Progenitor cell of endocrine pancreas (in vitro differentiated cells): ENCODE results near the gene MUL1. TPM values are rescaled to one million over a fixed set of nuclear protein-coding genes. Genes with fewer than 3 reads are reported as not detected.
"Not testable (repeated sequence)": the region's sequence is repeated elsewhere in the genome, so short reads cannot be mapped to it uniquely, and the experiment has no call there.

Experiments
- DNase-seq: peaks from one replicate; pipeline ENCODE4 v3.0.0; 2021; ENCODE audit warnings: low spot score; ENCODE audit not compliant: unreplicated experiment
- H3K27ac Mint-ChIP-seq: 2 replicates; pipeline ENCODE4 v1.8.0; 2021; ENCODE audit warnings: mild to moderate bottlenecking, moderate library complexity, mixed read lengths
- H3K27me3 Mint-ChIP-seq: 2 replicates; pipeline ENCODE4 v1.8.0; 2021; ENCODE audit warnings: mixed read lengths
- H3K36me3 Mint-ChIP-seq: 2 replicates; pipeline ENCODE4 v1.8.0; 2022; ENCODE audit warnings: mixed read lengths; ENCODE audit not compliant: insufficient read depth
- H3K4me1 Mint-ChIP-seq: 2 replicates; pipeline ENCODE4 v1.8.0; 2021; ENCODE audit warnings: low read depth, mixed read lengths
- H3K4me3 Mint-ChIP-seq: 2 replicates; pipeline ENCODE4 v1.8.0; 2021; ENCODE audit warnings: low read depth, mild to moderate bottlenecking, moderate library complexity, mixed read lengths
- H3K9me3 Mint-ChIP-seq: 2 replicates; pipeline ENCODE4 v1.8.0; 2021; ENCODE audit warnings: low read depth, mixed read lengths
- CTCF ChIP-seq: fragments of 200-600 bp; sonication (generic); IDR thresholded peaks from one replicate; pipeline ENCODE4 v1.5.0; 2021; ENCODE audit warnings: antibody characterized with exemption, mild to moderate bottlenecking; ENCODE audit not compliant: unreplicated experiment
- total RNA-seq: library from RNA; stranded (reverse); gene quantifications from 2 replicates; pipeline ENCODE4 v1.2.1, GENCODE V29; 2021

Gene MUL1
- total RNA-seq, 1 donor from 2014 or later, result 25.1 TPM

- TF ChIP-seq CTCF, result no peak
- peaks cover 53% of the 10 kb centered on the region for H3K27me3 Mint-ChIP-seq
- H3K27ac Mint-ChIP-seq, result no peak overlapping the region
- peaks cover 4% of the 10 kb centered on the region for H3K4me1 Mint-ChIP-seq
- no peak overlapping the region for H3K4me3 Mint-ChIP-seq
- H3K9me3 Mint-ChIP-seq, result no peaks in the 10 kb centered on the region
- H3K36me3 Mint-ChIP-seq, result no peaks in the 10 kb centered on the region
- no peak for DNase-seq
Observed at GRCh38 chr1:20528221-20528620, 20.3 kb upstream of the MUL1 start.

- peaks cover 55% of the 10 kb centered on the region for H3K27me3 Mint-ChIP-seq
- DNase-seq, result no peak
- no peaks in the 10 kb centered on the region for H3K36me3 Mint-ChIP-seq
- H3K4me1 Mint-ChIP-seq, result no peaks in the 10 kb centered on the region
- no peak overlapping the region for H3K27ac Mint-ChIP-seq
- no peak for TF ChIP-seq CTCF
- H3K9me3 Mint-ChIP-seq, result no peaks in the 10 kb centered on the region
- H3K4me3 Mint-ChIP-seq, result no peak overlapping the region
Observed at GRCh38 chr1:20526267-20526666, 18.3 kb upstream of the MUL1 start.

GRCh38 chr1:20521960-20522861 lies 14.3 kb upstream of the MUL1 start:
- Mint-ChIP-seq H3K9me3 (no peaks in the 10 kb centered on the region), H3K36me3 (no peaks in the 10 kb centered on the region), H3K4me3 (peak overlapping the region; percentile 42), H3K27me3 (peaks cover 55% of the 10 kb centered on the region), H3K4me1 (no peaks in the 10 kb centered on the region), H3K27ac (no peak overlapping the region)
- peak; percentile 90 for TF ChIP-seq CTCF
- DNase-seq, result peak; percentile 76

GRCh38 chr1:20519609-20520262 lies 11.8 kb upstream of the MUL1 start:
- not testable (repeated sequence) for H3K4me3 Mint-ChIP-seq, H3K27ac Mint-ChIP-seq, H3K9me3 Mint-ChIP-seq, DNase-seq, H3K36me3 Mint-ChIP-seq, H3K4me1 Mint-ChIP-seq
- H3K27me3 Mint-ChIP-seq, result peaks cover 50% of the 10 kb centered on the region

GRCh38 chr1:20511518-20512428 lies 3.8 kb upstream of the MUL1 start:
- H3K36me3 Mint-ChIP-seq, result no peaks in the 10 kb centered on the region
- no peak overlapping the region for H3K4me3 Mint-ChIP-seq
- DNase-seq, result no peak
- no peaks in the 10 kb centered on the region for H3K9me3 Mint-ChIP-seq
- H3K4me1 Mint-ChIP-seq, result peaks cover 5% of the 10 kb centered on the region
- no peak for TF ChIP-seq CTCF
- H3K27me3 Mint-ChIP-seq, result peaks cover 49% of the 10 kb centered on the region
- no peak overlapping the region for H3K27ac Mint-ChIP-seq
